Dermis blood vessel endothelial cell (primary cell): ENCODE measurements around the gene ARID5A. TPM values are rescaled to one million over a fixed set of nuclear protein-coding genes. Genes with fewer than 3 reads are reported as not detected.

Source experiments
- DNase-seq: peaks from one replicate; pipeline ENCODE4 v3.0.0; 2010
- total RNA-seq: library from RNA; depleted of rRNA; stranded (reverse); fragments of >200 nt; gene quantifications from 2 replicates; pipeline ENCODE4 v1.2.3, GENCODE V29; 2014

ARID5A gene
- total RNA-seq, 1 donor from 2014 or later, result 11.4 TPM

DNA sequence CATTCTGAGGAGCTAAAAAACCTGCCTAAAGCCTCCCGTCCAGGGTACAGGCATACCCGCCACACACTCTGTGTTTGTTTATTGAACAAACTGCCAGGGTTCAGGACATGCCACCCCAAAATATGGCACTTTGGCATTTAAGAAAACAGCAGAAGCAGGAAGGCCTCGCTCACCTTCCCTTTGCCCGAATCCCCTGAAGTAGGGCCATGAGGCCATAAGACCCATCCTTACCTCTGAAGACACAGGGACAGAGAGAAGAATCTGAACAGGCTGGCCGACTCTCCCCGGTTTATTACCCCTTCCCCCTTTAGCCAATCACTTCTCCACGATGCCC lies 29.7 kb upstream of the ARID5A start:
- no peak for DNase-seq

DNA sequence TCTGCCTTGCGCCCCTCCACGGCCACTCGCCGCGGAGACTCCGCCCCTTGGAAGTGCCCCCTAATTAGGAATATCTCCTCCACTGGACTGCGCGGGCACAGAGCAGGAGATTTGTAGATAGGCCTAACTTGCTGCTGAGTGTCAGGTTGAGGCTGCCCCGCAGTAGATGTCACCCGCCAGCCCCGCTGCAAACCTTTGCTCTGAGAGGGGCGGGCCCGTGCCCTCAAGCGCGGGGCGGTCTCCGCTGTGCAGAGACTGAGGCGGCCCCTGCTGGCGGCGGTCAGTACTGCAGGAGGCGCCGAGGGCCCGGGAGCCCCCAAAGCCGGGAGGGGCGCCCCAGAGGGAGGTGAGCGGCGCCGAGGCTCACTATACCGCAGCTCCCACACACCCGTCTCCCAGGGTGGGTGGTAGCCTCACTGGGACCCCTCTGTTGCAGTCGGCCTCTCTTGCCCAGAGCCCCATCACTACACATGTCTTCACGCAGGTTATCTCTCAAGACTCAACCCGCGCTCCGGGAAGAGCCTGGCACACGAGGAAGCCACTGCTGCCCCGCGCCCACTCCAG lies 28.5 kb upstream of the ARID5A start:
- DNase-seq, result peak; percentile 75

DNA sequence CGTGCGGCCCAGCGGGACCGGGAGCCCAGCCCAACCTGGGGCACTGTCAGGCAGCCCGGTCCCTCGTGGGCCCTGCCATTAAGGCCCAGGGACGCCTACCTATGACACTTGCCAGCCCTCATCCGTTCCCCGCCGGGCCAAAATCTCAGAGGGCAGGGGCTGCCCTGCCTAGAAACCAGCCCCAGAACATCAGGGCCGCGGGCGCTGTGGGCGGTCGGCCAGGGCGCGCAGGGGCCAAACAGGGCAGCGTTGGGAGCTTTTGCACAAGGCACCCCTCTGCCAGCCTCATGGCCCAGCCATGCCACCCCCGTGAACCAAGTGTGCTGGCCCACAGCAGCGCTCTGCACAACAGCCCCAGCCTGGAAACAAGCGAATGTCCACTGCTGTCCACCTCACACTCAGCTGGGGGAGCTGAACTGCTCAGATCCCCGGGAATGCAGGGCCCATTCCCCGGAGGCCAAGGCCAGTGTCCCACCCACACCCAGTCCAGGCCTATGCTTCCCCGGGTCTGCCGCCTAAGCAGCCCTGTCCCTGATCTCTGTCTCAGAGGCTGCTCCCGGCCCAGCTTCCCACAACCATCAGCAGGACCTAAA lies 27.9 kb upstream of the ARID5A start:
- DNase-seq, result no peak

DNA sequence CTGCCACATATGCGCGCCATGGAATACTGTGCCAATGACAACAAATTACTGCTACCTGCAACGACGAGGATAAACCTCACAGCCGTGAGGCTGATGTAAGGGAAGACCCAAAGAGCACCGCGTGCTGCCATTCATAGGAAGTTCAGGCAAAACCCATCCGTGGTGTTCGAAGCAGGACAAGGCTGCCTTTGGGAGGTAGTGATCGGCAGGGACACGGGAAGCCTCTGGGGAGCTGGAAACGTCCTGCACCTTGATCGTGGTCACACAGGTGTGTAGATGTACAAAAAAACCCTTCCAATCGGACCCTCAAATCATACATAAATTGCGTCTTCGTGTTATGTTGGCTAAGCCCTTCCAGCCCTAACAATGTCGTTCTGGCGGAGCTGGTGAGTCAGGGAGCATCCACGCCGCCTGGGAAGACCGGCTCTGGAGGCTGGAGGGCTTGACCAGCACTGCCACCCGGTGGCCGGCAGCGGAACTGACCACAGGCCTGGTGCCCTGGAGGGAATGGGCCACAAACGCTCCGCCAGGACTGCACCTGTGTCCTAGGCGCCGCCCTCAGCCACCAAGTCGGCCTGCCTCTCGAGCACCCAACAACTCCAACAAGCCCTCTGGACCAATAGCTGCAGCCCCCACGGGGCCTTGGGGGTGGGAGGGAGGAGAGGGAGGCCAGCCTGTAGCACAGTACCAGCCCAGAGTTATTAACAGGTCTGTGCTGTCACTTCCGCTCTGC lies 27.3 kb upstream of the ARID5A start:
- DNase-seq, result peak; percentile 93

DNA sequence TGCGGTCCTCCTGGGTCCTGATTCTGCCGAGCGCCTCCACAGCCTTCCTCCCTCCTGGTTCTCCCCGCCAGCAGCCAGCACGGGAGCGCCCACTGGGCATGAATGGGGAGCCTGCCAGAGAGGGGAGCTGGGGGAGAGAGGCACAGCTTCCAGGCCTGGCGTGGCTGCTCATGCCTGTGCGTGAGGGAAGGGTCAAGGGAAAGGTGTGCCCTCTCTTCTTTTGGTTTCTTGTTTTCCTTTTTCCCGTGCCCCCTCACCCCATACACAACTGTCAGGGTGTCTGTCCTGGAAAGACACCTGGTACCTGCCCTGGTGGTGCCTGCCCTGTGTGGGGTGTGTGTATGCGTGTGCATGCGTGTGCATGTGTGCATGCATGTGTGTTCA lies 26.7 kb upstream of the ARID5A start:
- no peak for DNase-seq

DNA sequence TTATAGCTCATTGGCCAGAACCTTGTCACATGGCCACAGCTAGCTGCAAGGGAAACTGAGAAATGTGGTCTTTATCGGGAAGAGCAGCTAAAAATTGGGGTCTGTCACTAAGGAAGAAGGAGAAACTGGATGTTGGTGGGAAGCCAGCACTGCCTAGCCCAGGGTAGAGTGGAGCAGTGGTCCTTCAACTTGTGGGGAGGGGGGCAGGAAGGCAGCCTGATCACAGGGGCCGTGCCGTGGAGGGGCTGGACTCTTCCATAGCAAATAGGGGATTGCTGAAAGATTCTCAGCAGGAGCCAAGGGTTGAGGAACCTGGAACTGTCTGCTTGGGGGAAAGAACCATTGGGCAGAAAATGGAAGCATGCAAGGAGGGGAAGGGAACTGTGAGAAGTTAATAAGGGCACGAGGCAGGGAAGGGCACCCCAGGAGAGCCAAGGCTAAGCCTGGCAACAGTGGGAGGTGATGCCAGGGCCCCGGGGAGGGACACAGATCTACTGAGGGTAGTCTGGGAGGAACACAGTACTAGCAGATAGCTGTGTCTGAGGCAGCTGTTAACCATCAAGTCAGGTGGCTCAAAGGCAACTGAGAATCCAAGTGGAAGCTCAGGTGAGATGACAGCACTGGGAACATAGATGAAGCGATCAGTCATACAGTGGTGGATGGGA lies 25.5 kb upstream of the ARID5A start:
- DNase-seq, result no peak

DNA sequence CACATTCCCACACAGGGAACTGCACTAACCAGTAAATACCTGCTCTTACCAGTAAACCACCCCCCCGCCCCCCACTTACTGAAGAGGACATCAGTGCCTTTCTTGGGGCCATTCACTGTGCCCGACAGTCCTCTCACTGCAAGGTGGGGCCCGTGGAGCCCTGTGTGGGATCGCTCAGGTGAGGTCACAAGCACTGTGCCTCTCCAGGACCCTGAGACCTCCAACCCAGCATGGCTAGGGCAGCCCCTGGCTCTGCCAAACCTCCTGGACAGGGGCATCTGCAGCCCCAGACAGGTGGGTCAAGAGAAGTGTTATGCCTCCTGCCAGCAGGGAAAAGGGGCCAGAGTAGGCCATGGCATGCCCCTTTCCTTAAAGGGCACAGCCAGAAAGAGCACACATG lies 24.7 kb upstream of the ARID5A start:
- no peak for DNase-seq

DNA sequence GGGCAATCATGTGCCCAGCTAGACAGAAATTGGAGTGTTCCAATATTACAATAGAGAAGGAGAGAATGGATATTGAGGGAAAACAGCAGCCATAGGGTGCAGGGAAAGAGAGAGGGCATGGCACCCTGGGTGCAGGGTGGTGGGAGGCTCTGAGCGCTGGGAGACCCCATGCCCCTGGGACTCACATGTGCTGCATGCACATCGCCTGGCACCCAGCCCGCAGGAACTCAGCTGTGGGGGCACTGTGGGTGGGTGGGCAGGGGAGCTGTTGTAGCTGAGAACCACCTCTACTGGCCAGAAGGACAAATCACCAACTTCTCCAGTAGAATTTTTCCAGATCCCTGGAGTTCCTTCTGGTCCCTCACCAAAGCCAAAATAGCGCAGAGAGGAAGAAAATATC lies 24.2 kb upstream of the ARID5A start:
- DNase-seq, result no peak

DNA sequence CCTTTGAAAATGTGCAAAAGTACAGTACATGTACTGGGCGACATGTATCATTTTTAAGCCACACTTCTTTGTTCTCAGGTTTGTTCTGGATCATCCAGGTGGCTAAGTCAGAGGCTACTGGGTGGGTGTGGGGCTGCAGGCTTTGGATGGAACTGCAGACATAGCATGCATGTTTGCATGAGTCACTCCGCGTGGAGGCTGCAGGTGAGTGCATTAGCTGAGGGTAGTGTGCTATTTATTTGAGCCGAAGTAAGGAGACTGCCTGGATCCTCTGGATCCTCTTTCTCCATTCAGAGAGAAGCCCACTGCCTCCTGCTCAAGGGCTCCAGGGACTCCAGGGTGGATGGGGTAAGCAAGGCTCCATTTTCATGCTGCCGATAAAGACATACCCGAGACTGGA lies 22.0 kb upstream of the ARID5A start:
- DNase-seq, result no peak

DNA sequence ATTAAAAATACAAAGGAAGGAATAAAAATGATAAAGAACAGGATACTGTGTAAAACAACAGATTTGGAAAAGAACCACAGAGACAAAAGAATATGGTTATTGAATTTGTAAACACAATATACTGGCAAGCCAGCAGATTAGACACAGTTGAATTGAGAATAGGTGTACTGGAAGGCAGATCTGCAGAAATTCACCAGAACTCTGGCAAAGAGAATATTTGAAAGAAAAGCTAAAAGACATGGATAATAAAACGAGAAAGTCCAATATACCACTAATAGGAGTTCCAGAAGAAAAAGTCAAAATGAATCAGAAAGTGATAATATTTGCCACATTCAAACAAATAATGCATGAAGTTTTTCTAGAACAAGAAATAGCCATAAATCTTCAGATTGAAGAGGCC lies 19.5 kb upstream of the ARID5A start:
- DNase-seq, result no peak

DNA sequence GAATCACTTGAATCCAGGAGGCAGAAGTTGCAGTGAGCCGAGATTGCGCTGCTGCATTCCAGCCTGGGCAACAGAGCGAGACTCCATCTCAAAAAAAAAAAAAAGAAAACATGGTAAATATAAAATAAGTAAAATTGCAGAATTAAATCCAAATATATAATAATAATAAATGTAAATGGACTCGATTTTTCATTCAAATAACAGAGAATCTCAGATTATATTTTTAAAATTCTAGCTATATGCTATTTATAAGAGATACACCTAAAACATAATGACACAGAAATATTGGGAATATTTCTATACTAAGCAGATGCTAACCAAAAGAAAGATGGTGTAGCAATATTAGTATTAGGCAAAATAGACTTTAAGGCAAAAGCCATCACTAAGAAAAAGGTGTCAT lies 16.3 kb upstream of the ARID5A start:
- DNase-seq, result no peak

DNA sequence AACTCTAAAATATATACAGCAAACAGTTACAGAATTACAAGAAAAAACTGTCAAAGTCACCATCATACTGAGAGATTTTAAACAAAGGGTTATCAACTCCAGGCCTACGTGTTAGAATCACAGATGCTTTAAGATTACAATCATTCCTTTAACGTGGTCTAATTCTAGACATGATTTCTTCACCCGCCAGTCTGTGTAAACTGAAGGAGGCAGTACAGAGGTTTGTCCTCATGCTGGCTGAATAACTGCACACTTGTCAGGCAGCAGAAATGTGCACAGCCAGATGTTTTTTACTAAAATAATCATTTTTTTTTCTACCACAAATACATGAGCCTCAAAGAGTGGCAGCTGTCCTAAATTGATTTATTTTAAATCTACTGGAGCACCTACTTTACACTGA lies 15.9 kb upstream of the ARID5A start:
- no peak for DNase-seq

DNA sequence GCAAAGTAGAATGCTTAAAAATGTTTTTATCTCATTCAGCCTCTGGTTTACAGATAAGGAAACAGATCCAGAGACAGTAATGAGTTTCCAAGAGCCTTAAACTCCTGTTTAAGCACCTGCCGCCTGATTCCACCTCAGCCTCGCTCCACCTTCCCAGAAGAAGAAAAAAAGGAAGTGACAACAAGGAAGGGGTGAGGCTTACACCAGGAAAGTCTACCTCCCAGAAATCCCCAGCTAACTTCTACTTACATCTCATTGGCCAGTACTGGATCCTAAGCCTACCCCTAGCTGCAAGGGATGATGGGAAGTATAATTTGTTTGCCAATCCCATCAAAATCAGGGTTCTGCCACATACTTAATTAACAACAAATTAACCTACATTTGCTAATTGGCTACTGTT lies 15.3 kb upstream of the ARID5A start:
- no peak for DNase-seq

DNA sequence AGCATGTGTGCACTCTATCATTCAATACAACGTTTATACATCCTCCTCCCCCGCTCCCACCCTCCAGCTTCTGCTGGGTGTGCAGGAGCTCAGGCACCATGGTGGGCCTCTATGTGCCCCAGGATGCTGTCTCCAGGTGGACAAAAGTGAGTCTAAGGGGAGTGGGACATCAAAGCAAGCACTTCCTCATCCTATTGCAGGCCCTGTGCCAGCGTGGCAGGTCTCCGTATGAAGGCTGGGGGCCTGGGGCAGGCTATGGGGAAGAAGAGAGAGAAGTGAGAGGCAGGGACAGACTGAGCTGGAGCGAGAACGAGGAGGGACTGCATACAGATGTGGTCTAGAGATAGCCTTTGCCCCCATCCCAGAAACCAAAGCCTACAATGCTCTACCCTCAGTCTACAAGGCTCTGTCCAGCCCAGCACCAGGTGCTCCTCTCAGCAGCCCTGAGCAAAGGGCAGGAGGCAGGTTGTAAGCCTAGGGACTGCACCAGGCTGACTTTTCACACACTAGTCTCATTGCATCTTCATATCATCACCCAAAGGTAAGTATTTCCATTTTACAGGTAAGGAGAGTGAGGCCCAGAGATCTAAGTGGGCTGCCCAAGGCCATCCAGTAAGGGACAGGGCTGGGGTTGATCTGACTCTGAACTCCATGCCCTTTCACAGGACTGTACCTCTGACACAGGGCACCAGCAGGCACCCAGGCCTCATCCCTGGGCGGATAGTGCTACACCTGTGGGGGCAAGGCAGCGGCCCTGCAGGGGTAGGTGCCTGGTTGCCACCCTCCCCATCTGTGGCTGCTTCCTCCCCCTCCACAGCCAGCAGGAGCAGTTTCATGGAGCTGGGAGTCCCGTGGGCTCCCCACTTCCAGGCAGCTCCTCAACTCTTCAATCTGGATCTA lies 14.0 kb upstream of the ARID5A start:
- no peak for DNase-seq

DNA sequence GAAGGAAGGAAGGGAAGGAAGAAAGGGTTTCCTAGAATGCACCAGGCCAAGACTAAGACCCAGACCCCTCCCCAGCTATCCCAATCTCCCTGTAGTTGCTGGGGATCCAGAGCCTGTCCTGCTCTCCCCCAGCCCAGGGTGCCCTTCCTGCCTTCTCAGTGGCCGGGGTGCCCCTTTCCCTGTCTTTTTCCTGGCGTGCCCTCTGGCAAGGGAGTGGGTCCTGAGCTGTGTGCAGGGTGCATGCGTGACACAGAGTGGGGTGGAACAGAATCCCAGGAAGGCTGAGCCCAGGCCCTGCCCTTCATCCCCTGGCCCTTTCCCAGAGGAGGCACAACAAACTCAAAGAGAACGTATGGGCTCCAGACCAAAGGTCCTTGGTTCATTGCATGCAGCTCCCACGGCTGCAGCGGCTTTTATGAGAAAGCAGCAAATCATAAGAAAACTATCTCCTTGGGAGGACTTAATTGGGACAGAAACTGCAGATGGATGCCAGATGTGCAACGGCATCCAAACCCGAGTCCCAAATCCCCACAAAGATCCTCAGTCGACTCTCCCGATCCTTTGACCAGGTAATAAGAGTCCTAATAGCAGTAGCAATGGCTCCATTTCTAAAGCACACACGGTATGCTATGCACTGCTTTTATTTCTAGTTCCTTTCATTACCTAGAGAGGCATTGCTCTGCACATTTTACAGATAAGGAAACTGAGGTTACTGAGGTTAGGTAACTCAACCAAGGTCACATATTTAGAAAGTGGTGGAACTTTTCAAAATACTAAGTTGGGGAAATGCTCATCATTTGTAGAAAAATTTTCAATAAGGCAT lies 12.7 kb upstream of the ARID5A start:
- DNase-seq, result no peak

DNA sequence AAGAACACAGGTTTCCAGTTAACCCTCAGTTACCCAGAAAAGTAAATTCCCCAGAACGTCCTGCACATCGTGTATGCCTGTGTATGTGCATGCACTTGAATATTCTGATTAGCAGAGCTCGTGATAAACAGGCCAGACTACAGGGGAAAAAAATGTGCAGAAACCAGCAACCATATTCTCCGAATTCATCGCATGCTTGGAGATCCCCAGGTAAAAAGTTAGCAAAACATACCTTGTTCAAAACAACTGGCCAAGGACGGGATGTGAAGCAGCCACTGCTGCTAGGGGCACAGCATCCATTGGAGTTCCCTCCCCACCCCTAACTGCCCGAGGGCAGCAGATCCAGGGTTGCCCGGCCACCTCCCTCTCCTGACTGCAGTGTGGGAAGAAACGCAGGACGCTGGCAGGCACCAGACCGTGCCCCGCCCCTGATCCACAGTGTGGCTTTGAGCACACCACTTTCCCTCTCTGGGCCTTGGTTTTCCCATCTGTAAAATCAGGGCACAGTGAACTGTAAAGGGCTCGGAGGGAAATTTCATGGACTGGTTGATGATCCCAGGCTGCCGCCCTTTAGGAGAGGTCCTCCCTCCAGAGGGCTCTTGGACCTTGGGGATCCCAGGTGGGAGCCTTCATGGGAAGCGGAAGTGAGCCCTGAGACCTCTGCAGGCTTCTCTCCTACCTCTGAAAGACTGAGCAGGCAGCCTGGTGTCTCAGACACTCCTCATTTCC lies 11.9 kb upstream of the ARID5A start:
- DNase-seq, result no peak

DNA sequence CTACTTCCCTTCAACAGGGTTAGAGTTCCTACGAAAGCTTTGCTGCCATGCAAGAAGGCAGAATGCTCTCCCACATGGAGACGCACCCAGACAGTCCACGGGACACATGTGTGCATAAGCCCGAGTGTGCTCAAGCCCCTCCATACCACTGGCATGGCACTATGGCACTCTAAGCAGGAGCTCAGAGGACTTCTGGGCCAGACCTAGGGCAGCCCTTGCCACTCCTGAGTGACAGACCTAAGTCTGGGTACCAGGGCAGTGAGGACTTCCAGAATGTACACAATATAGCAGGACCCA lies 11.4 kb upstream of the ARID5A start:
- no peak for DNase-seq

DNA sequence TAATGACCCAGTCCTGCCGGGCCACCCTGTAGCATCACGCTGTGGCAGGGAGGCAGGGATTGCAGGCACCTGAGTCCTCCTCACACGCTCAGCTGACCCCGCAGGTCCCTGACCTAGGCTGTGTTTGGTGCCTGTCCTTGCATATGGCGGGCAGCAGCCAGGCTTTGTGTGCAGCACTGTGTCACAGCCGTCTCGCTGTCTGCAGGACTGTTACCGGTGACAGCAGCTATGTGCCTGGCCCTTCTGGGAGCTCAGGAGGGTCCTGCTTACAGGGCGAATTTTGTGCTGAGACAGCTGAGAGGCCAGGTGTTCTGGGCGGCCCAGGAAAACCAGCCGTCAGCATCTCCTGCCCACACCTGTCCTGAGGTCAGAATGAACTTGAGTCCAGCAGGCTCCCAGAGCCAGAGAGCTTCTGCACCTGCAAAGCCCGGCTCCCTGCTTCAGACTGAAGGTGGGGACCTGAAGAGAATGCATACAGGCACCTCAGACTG lies 10.4 kb upstream of the ARID5A start:
- no peak for DNase-seq

DNA sequence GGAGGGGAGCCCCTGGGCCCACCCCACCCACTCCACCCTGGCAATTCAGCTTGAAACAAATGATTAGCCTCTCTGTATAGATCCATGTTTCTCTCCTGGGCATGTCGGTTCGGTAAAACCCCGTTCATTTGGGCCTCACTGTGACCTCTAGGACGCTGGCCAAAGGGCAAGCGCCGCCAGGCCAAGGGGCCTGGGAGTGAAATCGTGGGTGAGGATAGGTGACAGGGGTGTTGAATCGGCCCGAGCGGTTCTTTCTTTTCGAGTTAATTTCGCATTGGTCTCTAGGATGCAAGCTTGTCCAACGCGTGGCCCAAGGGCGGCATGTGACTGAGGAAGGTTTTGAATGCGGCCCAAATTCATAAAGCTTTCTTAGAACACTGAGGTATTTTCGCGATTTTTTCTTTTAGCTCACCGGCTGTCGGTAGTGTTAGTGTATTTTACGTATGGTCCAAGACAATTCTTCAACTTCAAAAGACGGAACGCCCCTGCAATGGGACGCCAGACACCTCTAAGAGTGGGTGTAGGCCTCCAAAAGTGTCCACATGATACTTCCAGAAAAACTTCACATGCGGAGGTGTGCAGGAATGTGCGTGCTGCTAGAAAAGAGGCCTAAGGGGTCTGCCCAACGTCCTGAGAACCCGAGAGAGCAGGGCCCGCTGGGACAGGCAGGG lies 9.8 kb upstream of the ARID5A start:
- no peak for DNase-seq

DNA sequence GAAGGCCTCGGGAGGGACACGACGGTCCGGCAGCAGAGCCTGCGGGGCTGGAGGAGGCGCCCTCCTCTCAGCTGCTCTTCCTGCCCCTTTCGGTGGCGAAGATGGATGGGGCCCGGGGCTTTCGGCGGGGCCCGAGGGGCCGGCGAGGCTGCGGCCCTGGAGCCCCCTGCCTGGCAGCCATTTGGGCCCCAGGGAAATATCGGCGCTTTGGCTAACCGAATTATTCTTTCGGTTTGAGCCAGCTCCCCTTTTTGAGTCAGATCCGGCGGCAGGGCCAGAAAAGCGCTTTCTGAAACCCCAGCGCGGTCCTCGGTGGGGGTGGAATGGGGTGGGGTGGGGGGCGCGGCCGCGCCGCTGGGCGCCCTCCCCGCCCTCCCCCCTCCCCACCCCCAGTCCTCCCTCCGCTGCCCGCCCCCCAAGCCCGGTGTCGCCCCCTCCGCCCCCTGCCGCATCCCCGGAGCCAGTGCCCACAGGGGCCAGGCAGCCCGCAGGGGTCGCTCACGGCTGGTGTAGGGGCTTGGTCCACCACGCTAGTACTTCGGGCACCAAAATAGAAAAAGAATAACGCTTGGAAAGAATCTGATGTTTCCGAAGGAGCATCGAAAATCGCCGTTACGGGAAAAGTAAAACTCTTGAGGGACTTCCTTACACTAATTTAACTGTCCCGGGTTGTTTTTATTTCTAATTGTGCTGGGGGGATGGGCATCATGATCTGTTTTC lies 9.1 kb upstream of the ARID5A start:
- peak; percentile 67 for DNase-seq
